GM21529 (cell line): ENCODE measurements around the gene FAM131A.

Experiments
- ATAC-seq: cut with Tn5 transposase; IDR thresholded peaks from one replicate; pipeline ENCODE4 v1.9.1; 2021; ENCODE audit not compliant: unreplicated experiment

The FAM131A gene

DNA sequence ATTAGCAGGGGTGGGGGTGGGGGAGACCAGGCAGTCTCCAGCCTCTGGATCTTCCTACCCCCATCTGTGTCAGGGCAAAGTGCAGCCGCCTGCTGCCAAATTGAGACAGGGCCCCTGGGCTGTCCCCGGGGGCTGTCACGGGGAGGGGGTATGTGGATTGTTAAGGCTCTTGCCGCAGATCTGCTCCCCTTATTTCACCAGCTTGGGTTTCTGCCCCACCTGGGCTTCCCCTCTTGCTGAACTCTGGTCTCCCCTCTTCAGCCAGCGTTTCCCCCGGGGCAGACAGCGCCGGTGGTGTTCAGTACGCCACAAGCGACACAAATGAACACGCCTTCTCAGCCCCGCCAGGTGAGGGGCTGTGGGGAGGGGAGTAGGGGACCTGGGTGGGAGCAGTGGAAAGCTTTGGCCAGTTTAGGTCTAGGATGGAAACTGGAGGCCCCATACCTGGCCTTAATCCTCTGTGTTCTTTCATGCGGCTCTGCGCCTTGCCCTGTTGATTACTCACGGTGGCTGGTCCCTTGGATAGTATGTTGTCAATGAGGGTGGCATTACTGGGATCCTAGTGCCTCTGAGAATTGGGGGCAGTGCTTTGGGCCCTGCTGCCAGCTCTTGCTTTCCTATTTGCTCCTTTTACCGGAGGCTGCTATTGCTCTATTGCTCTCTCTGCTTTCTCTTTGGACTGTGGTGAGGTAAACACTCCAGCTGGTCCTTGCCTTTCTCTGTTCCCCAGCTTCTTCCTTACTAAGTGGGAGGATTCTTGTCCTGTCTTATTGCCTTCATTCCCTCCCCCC is 21.3 kb upstream of the FAM131A start:
- no peak for ATAC-seq

DNA sequence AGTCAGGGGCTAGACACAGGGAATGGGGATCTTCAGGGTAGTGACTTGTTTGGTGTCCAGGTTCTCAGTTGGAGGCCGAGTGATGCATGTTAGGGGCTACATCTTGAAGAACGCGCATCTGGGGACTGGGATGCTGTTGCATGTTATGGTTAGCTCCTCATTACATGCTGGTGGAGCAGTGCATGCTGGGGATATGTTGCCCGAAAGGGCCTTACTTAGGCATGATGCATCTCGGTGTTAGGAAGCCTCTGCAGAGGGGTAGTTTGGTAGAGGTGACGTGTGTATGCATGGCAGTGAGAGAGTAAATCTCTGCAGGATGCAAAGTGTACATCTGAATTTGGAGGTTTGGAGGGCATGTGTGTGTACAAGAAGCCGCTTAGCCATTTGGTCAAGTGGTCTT is 20.6 kb upstream of the FAM131A start:
- no peak for ATAC-seq

DNA sequence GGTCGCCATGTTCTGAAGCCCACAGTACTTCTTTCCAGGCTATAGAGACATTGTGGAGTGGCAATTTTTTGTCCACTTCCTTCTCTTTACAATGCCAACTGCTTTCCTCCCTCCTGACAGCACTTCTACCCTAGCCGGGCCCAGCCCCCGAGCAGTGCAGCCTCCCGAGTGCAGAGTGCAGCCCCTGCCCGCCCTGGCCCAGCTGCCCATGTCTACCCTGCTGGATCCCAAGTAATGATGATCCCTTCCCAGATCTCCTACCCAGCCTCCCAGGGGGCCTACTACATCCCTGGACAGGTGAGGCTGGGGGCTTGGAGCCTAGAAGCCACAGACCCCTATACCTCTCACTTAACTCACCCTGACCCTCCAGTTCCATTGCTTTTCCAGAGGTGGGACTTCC is 20.2 kb upstream of the FAM131A start:
- ATAC-seq: no peak

DNA sequence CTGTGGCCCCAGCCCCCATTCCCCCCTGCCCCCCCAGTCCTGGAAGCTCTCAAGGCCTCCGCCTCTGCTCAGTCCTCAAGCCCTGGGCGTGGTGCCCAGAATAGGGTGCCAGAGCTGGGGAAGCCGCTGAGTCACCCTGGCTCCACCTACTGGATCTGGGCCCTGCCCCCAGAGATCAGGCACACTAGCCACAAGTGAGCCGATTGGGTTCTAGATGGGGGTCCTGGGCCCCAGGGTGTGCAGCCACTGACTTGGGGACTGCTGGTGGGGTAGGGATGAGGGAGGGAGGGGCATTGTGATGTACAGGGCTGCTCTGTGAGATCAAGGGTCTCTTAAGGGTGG is 17.3 kb upstream of the FAM131A start:
- ATAC-seq: no peak

DNA sequence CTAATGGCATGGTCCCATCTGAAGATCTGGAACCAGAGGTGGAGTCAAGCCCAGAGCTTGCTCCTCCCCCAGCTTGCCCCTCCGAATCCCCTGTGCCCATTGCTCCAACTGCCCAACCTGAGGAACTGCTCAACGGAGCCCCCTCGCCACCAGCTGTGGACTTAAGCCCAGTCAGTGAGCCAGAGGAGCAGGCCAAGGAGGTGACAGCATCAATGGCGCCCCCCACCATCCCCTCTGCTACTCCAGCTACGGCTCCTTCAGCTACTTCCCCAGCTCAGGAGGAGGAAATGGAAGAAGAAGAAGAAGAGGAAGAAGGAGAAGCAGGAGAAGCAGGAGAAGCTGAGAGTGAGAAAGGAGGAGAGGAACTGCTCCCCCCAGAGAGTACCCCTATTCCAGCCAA is 15.7 kb upstream of the FAM131A start:
- ATAC-seq: no peak

DNA sequence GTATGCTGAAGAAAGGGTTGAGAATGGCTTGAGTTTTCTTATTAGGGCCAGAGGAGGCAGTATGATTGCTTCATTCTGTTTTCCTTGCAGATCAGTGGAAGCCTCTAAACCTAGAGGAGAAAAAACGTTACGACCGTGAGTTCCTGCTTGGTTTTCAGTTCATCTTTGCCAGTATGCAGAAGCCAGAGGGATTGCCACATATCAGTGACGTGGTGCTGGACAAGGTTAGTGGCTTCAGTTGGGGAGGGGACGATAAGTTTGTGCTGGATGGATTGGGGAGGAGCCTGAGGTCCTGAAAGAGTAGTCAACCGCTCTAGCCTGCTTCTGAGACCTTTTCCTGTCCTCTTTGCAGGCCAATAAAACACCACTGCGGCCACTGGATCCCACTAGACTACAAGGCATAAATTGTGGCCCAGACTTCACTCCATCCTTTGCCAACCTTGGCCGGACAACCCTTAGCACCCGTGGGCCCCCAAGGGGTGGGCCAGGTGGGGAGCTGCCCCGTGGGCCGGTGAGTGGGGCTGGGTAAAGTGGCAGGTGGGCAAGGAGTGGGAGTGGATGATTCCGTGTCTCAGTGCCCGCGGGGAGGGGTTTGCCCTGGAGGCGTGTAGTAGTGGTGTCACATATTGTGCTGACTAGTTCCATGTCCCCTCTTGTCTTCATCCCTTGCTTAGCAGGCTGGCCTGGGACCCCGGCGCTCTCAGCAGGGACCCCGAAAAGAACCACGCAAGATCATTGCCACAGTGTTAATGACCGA is 14.5 kb upstream of the FAM131A start:
- ATAC-seq: no peak

DNA sequence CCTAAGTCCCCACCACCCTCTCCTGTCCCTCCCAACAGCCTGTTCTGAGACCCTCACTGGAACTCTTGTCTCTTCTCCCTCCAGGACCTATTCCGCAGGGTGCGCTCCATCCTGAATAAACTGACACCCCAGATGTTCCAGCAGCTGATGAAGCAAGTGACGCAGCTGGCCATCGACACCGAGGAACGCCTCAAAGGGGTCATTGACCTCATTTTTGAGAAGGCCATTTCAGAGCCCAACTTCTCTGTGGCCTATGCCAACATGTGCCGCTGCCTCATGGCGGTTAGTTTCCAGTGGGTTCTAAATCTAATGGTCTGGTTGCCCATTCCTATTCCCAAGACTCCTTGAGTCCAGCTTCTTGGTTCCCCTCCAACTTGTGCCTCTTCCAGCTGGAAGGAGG is 13.7 kb upstream of the FAM131A start:
- no peak for ATAC-seq

DNA sequence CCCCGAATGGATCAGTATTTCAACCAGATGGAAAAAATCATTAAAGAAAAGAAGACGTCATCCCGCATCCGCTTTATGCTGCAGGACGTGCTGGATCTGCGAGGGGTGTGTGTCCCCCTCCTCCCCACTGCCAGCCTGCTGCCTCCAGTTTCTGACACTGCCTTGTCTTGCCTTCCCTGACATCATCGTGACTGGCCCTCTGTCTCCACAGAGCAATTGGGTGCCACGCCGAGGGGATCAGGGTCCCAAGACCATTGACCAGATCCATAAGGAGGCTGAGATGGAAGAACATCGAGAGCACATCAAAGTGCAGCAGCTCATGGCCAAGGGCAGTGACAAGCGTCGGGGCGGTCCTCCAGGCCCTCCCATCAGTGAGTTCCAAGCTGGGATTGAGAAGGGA is 12.1 kb upstream of the FAM131A start:
- no peak for ATAC-seq

DNA sequence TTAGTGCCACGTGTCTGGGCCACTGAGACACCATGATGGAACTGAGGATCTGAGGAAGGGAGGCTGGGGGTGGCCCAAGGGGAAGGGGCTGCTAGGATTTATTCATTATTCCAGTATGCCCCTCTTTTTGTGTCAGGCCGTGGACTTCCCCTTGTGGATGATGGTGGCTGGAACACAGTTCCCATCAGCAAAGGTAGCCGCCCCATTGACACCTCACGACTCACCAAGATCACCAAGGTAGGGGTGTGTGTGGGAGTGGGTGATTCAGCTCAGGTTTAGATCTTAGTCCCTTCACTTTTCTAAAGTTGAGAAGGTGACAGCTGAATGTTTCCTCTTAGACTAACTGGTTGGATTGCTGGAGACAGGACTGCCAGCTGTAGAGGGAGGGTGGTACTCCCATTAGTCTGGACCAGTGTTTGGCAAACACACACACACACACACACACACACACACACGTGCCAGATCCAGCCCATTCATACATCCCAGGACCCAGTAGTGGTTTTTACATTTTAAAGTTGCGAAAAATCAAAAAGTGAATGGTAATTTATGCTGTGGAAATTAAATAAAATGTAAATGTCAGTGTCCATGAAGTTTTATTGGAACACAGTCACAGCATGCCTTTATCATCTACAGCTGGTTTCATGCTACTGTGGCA is 11.6 kb upstream of the FAM131A start:
- no peak for ATAC-seq

DNA sequence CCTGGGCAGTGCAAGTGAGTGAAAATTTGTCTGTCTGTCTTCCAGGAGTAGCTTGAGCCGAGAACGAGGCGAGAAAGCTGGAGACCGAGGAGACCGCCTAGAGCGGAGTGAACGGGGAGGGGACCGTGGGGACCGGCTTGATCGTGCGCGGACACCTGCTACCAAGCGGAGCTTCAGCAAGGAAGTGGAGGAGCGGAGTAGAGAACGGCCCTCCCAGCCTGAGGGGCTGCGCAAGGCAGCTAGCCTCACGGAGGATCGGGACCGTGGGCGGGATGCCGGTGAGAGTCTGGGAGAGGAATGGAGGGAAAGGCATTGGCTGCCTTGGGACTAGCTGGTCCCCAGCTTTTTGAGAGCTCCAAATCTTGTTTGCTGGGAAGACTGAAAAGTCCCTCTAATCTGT is 10.2 kb upstream of the FAM131A start:
- no peak for ATAC-seq

DNA sequence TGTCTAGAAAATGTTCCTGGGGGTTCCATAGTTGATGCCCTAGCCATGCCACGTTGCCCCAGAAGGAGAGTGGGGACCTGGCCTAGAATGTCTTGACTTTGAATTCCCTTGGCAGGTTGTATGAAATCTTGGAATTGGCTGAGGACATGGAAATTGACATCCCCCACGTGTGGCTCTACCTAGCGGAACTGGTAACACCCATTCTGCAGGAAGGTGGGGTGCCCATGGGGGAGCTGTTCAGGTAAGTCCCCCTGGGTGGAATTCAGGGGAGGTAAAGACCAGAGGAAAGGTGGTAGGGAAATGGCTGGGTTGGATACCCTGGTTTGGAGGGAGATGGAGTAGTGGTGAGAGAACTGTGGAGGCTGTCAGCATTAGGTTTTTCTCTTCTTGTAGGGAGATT is 8.9 kb upstream of the FAM131A start:
- no peak for ATAC-seq

DNA sequence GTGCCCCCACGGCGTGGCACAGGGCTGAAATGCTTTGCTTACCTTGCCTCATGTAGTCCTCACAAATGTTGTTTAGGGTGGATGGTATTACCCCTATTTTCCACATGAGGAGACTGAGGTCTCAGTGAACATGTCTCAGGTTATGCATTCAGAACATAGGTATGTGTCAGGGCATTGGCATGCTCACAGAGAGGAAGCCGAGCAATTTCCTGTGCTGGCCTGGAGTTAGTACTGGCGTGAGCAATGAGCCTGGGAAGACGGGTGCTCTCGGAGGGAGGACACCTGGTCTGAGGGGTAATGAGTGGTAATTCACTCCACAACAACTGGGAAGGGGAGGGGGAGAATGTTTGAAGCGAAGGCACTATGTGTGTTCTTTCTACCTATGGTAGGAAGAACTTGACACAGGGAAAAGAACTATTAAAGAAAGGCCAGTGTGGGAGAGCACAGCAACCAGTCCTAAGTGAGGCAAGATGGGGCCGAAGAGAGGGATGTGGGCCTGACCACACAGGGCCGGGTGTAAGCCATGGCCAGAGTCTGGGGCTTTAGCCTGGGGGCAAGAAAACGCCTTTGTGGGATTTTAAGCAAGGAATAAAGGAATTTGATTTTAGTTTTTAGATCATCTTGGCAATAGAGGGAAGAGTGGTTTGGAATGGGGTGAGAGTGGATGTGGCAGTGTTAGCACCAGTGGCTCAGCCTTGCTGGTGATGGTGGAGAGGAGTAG is 4.9 kb upstream of the FAM131A start:
- ATAC-seq: no peak

DNA sequence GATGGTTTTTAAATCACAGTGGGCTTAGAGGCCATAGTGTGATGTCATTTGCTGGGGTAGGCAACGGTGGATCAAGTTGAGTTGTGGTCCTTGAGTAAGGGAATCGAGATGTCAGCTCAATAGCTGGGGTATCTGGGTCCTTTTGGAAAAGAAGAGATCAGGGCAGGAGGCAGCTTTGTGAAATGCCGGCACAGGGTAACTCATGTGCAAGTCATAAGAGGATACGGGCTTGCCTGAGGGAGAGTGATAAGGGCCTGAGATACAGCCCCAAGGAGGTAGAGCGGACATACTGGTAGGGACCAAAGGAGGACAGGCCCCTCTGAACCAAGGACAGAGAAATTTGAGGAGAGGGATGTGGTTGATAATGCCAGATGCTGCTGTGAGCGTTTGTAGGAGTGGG is 4.2 kb upstream of the FAM131A start:
- ATAC-seq: no peak

DNA sequence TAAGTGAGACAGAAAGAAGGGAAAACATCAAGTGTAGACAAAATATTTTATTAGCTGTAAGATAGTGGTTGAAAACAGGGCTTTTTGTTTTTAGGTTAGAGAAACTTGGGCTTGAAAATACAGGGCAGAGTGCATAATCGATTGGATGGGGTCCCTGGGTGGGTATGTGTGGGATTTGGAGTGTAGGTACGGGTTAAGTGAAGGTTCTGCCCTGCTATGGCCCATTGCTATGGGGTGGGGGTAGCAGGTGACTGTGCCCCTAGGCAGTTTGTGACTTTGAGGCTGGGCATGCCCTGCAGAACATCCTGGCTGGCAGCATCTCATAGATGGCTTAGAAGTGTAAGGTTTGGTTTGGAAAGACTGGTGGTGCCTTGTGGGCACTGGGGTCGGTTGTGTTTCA is 3.7 kb upstream of the FAM131A start:
- no peak for ATAC-seq

DNA sequence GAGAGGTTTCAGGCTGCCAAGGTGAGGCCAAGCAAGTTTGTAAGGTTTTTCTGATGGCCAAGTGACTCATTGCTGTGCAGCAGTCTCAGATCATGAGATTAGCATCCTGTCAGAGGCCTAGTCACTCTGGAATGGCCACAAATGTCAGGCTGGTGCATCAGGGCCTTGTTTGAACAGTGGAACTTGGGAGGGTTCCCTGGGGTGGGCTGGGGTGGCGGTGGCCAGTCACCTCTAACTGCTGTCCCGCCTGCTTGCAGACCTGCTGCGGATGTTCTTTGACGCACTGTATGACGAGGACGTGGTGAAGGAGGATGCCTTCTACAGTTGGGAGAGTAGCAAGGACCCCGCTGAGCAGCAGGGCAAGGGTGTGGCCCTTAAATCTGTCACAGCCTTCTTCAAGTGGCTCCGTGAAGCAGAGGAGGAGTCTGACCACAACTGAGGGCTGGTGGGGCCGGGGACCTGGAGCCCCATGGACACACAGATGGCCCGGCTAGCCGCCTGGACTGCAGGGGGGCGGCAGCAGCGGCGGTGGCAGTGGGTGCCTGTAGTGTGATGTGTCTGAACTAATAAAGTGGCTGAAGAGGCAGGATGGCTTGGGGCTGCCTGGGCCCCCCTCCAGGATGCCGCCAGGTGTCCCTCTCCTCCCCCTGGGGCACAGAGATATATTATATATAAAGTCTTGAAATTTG is 2.8 kb upstream of the FAM131A start:
- no peak for ATAC-seq

DNA sequence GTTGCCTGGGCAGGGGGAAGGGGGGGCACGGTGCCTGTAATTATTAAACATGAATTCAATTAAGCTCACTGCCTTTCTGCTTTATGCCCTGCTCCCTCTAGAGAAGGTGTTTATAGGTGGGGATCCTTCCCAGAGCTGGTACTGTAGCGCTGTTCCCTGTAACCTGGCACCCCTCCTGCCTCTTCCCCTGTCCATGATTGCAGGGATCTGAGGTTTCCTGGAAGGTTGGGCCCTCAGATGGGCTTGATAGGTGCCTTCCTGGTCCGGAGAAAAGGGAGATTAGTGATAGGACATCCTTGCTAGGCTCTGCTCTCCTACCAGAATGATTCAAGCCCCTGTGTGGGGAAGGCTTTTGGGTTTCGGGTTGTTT is 2.1 kb upstream of the FAM131A start:
- no peak for ATAC-seq

DNA sequence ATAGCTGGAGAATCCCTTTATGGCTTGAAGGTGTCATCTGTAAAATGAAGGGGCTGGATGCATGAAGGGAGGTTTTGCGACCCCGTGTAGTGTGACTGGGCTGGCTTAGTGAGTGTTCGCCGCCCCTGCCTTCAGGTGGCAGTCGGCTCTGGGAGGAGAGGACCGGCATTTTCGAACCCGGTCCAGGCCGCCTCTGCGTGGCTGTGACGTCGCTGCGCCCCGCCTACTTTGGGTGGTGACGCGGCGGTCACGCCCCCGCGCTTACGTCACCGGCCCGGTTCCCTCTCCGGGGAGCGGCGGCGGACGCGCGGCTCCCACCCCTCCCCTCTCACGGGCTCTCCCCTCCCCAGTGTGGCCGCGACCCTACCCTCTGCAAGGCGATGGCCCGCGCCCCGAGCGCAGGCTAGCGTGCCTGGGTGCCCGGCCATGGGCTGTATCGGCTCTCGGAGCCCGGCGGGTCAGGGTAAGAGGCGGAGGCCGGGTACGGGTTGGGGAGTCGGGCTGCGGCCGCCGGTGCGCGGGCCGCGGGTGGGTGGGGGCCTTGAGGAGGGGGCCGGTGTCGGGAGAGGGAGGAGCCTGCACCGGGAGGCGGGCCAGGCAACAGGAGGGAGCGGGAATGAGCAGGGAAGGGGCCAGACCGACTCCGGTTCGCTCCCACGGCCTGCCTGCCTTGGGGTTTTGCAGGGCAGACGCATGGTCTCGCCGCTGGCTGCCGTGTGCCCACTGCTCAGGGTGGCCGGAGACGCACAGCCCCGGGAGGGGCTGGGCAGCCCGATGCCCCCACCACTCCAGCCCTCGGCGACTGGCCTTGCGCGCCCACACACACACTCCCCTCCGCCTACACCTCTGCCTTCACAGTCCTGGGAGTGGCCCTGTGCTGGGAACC is 1.5 kb upstream of the FAM131A start:
- peak; percentile 74 for ATAC-seq

DNA sequence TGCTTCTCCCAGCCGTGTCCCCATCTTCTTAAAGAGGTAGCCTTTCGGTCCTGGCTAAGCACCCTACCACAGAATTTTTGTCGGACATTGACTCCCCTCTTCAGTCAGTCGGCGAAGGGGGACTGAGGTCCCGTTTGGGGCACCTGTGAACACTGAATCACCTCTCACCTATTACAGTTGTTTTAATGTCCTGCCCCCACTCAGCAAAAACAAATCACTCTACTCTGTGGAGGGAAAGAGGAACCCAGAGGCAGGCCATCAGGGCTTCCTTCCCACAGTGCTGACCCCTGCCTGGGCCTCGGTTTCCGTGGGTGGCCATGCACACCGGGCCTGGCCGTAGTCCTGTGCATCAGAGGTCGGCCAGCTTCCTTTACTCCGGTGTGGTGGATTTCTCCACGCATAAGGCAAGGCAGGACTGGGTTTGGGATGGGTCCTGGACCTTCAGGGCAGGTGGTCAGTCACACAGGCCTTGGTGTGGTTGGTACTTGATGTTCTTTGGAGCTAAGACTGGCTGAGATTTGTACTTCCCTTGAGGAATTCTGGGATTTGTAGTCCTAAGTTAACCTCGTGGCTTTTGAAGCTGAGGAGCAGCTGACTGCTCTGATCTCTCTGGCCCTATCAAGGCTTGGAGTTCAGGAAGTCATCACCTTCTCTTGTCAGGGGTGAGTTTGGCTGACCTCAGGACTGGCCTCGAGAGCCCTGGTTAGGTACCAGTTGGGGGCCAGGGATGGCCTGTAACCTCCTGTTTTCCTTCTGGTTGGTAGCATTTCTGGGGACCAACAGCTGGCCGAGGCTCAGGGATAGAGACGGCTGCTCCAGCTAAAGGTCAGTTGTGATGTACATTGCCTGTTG is 627 bp upstream of the FAM131A start:
- no peak for ATAC-seq

DNA sequence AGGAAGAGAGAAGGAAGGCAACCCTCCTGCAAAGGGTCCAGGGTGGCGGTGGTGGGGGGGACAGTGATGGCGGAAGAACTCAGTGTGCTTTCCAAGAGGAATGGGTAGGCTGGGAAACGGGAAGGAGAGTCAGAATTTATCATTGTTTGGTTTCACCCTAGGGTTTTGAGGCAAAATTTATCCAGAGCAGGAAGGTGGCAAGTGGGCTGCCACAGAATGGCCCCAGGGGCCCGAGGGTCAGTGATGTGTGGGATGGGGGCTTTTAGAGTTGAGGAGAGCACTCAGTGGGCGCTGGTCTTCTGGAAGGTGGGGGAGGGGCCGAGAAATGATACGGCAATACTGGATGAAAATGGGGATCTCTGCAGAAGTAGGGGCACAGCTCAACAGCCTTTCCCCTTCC is 581 bp downstream of the FAM131A start:
- ATAC-seq: no peak
